Brain pericyte (primary cell): ENCODE results near the gene CIDEB.

Source experiments
- DNase-seq: peaks from one replicate; pipeline ENCODE4 v3.0.0-alpha.2; 2012; ENCODE audit warnings: low read depth, low spot score

The CIDEB gene

GRCh38 chr14:24269910-24270536, 37.8 kb downstream of the CIDEB start:
- DNase-seq, result no peak

- no peak for DNase-seq
Observed at GRCh38 chr14:24269368-24269767, 38.4 kb downstream of the CIDEB start.

- DNase-seq, result no peak
Observed at GRCh38 chr14:24268225-24268624, 39.6 kb downstream of the CIDEB start.

GRCh38 chr14:24267516-24267915, 40.3 kb downstream of the CIDEB start:
- no peak for DNase-seq

GRCh38 chr14:24266344-24267244, 41.2 kb downstream of the CIDEB start:
- DNase-seq, result no peak

GRCh38 chr14:24264298-24264697, 43.5 kb downstream of the CIDEB start:
- DNase-seq, result no peak

- DNase-seq, result no peak
Observed at GRCh38 chr14:24263848-24264247, 43.9 kb downstream of the CIDEB start.

- no peak for DNase-seq
Observed at GRCh38 chr14:24262821-24263733, 44.7 kb downstream of the CIDEB start, which contains the start of gene TGM1. Gene TGM1 (minus strand): TSS chr14:24263177. CDS start chr14:24262352, 825 bp downstream.

GRCh38 chr14:24261969-24262327, 45.8 kb downstream of the CIDEB start:
- no peak for DNase-seq

GRCh38 chr14:24261256-24261968, 46.4 kb downstream of the CIDEB start:
- DNase-seq, result no peak

- DNase-seq, result no peak
Observed at GRCh38 chr14:24260780-24261157, 47.0 kb downstream of the CIDEB start.

GRCh38 chr14:24260026-24260779, 47.6 kb downstream of the CIDEB start:
- no peak for DNase-seq

- no peak for DNase-seq
Observed at GRCh38 chr14:24259282-24260025, 48.3 kb downstream of the CIDEB start.

- DNase-seq, result no peak
Observed at GRCh38 chr14:24258548-24259265, 49.1 kb downstream of the CIDEB start.

GRCh38 chr14:24258119-24258518, 49.7 kb downstream of the CIDEB start:
- DNase-seq, result no peak

- DNase-seq, result no peak
Observed at GRCh38 chr14:24256960-24257359, 50.8 kb downstream of the CIDEB start.

- DNase-seq, result no peak
Observed at GRCh38 chr14:24255931-24256711, 51.7 kb downstream of the CIDEB start.

- DNase-seq, result no peak
Observed at GRCh38 chr14:24255438-24255837, 52.3 kb downstream of the CIDEB start.
